WERI-Rb-1 (cell line): ENCODE measurements around the gene NMUR2.

Source experiments
- DNase-seq: peaks from one replicate; pipeline ENCODE4 v3.0.0-alpha.2; 2020
- H3K27ac ChIP-seq: fragments of 250-450 bp; sonication (Bioruptor Pico); 2 replicates; pipeline ENCODE4 v1.5.1; 2020; ENCODE audit warnings: mild to moderate bottlenecking, moderate library complexity
- H3K27me3 ChIP-seq: fragments of 250-450 bp; sonication (Bioruptor Pico); 2 replicates; pipeline ENCODE4 v1.5.1; 2021; ENCODE audit warnings: mild to moderate bottlenecking, low read depth, moderate library complexity; ENCODE audit not compliant: insufficient read depth, severe bottlenecking
- H3K36me3 ChIP-seq: fragments of 250-450 bp; sonication (Bioruptor Pico); 2 replicates; pipeline ENCODE4 v1.5.1; 2020; ENCODE audit warnings: mild to moderate bottlenecking, moderate library complexity
- H3K4me3 ChIP-seq: 2 replicates; pipeline ENCODE4 v1.5.1; 2011; ENCODE audit warnings: low read depth, mild to moderate bottlenecking, control low read depth, low read length
- H3K9me3 ChIP-seq: fragments of 250-450 bp; sonication (Bioruptor Pico); 2 replicates; pipeline ENCODE4 v1.5.1; 2021; ENCODE audit warnings: mild to moderate bottlenecking, moderate library complexity; ENCODE audit not compliant: severe bottlenecking
- TF ChIP-seq, protein P1 (sequence below): IDR thresholded peaks from 2 replicates; pipeline ENCODE4 v1.5.1; 2011; ENCODE audit warnings: low read depth, mild to moderate bottlenecking, control low read depth, inconsistent platforms, low read length

Gene NMUR2

DNA sequence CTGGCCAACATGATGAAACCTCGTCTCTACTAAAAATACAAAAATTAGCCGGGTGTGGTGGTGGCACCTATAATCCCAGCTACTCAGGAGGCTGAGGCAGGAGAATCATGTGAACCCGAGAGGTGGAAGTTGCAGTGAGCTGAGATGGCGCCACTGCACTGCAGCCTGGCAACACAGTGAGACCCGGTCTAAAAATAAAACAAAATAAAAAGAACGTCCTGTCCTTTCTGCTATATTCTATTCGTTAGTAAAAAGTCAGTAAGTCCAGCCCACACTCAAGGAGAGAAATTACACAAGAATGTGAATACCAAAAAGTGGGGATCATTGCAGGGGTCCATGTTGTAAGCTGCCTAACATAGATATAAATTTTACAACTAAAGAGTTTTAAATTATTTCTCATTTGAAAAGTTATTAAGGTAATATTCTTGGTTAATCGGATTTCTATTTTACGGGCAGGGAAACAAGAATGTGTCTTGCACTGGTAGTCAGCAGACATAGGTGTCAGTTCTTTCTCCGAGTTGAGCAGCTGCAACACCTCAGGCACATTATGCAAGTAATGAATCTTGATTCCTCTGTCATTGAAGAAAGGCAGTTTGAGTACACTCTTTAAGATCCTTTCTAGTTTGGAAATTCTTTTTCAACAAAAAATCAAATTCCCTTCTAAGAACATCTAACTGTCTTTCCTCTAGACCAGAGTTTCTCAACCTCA is 24.5 kb downstream of the NMUR2 start:
- TF ChIP-seq, protein P1, sequence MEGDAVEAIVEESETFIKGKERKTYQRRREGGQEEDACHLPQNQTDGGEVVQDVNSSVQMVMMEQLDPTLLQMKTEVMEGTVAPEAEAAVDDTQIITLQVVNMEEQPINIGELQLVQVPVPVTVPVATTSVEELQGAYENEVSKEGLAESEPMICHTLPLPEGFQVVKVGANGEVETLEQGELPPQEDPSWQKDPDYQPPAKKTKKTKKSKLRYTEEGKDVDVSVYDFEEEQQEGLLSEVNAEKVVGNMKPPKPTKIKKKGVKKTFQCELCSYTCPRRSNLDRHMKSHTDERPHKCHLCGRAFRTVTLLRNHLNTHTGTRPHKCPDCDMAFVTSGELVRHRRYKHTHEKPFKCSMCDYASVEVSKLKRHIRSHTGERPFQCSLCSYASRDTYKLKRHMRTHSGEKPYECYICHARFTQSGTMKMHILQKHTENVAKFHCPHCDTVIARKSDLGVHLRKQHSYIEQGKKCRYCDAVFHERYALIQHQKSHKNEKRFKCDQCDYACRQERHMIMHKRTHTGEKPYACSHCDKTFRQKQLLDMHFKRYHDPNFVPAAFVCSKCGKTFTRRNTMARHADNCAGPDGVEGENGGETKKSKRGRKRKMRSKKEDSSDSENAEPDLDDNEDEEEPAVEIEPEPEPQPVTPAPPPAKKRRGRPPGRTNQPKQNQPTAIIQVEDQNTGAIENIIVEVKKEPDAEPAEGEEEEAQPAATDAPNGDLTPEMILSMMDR: no peak
- DNase-seq: no peak
- H3K4me3 ChIP-seq: no peak overlapping the region
- no peak overlapping the region for H3K27ac ChIP-seq
- no peaks in the 10 kb centered on the region for H3K27me3 ChIP-seq
- no peaks in the 10 kb centered on the region for H3K36me3 ChIP-seq
- no peaks in the 10 kb centered on the region for H3K9me3 ChIP-seq

DNA sequence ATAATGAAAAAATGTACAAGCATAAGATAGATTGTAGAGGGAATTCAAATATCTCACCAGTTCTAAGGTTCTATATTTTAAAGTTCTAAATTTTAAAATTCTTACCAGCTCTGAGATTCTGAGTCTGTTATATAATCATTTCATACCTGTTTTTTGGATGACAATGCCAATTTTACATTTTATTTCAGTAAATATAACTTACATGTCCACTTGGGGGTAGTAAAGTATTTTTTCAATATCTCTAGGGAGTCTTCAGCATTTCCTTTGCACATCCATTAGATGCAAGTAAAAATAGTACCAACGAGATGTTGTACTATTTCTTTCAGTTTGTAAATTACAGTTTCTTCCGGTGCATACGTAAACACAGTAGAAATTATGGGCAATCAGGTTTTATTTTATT is 25.7 kb downstream of the NMUR2 start:
- Histone ChIP-seq H3K27me3 (no peaks in the 10 kb centered on the region), H3K9me3 (no peaks in the 10 kb centered on the region), H3K4me3 (no peak overlapping the region), H3K36me3 (no peaks in the 10 kb centered on the region), H3K27ac (no peak overlapping the region)
- TF ChIP-seq, protein P1: no peak
- no peak for DNase-seq

DNA sequence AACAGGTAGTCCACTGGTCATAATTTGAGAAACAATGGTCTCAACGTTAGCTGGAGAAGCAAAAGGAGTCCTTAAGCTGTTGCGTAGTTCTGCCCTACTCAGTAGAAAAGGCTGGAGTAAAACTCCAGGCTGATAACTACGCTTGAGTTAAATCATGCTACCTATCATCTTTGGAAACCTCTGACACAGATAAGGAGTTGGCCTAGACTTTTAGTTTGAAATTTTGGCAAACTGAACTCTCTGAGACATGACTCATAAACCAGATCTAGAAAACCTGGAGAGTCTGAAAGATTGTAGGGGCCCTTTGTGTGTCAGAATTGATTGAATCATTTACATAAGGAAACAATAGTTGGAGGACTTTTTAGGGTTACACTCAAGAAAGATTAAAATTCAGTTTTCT is 26.3 kb downstream of the NMUR2 start:
- DNase-seq: no peak
- TF ChIP-seq, protein P1: no peak
- Histone ChIP-seq H3K4me3 (no peak overlapping the region), H3K27ac (no peak overlapping the region), H3K9me3 (no peaks in the 10 kb centered on the region), H3K36me3 (no peaks in the 10 kb centered on the region), H3K27me3 (no peaks in the 10 kb centered on the region)

DNA sequence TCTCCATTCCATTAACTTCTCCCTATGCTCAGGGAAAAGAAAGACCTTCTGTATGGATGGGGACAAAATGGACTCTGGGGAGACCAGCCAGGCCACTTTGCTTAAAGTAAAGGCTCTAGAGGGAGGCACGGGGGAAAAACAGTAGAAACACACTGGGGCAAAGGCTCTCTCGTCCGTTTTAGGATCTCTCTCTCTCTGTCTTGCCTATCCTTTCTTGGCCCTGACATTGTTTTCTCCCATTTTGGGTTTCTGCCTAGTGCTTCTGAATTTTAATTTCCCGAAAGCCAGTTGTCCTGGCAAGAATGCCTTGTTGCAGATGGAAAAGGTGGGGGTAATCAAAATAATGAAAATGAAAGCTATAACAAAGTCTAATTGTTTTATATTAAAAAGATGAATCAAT is 28.2 kb downstream of the NMUR2 start:
- H3K27ac ChIP-seq: no peak overlapping the region

DNA sequence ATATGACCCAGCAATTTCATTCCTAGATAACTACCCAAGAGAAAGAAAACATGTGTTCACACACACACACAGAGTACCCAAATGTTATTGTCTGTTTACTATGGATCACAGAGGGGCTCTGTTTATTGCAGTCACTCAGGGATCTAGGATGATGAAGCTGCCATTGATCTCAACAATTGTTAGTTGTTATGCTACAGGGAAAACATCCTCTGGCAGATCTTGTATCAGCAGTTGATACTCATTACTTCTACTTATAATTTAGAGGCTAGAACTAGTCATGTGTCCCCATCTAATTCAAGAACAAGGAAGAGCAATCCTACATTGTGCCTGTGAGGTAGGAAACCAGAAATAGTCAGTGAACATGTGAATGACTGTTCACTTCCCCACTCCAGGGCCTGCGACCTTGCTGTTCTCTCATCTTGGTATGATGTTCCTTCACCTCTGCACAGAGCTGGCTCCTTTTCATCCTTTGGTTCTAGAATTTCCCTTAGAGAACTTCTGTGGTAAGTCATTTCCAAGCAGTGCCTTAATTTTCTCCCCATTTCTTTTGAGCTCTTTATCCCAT is 30.3 kb downstream of the NMUR2 start:
- no peaks in the 10 kb centered on the region for H3K9me3 ChIP-seq
- H3K27ac ChIP-seq: no peak overlapping the region
- H3K4me3 ChIP-seq: no peak overlapping the region
- H3K27me3 ChIP-seq: no peaks in the 10 kb centered on the region
- H3K36me3 ChIP-seq: no peaks in the 10 kb centered on the region
- TF ChIP-seq, protein P1: no peak
- no peak for DNase-seq

More for the DNA sequence above, 28.2 kb downstream of the NMUR2 start:
- TF ChIP-seq, protein P1: no peak
- Histone ChIP-seq H3K27me3 (no peaks in the 10 kb centered on the region), H3K4me3 (no peak overlapping the region), H3K36me3 (no peaks in the 10 kb centered on the region), H3K9me3 (no peaks in the 10 kb centered on the region)
- DNase-seq: no peak
